ENCODE data around the gene ARHGAP21. TPM values are rescaled to one million over a fixed set of nuclear protein-coding genes. Genes with fewer than 3 reads are reported as not detected.

The ARHGAP21 gene
- total and polyA plus RNA-seq, 11 donors, result 20.8 to 71.9 (median 48.4) TPM

- WGBS, 4 donors, result 1 to 2% (median 1%) methylated on average over 16 to 52 of the region's 52 CpGs
- peak; percentile 92 to 97 (median 94) for ATAC-seq
Measured at GRCh38 chr10:24724381-24725228, 918 bp upstream of the ARHGAP21 start.

DNA sequence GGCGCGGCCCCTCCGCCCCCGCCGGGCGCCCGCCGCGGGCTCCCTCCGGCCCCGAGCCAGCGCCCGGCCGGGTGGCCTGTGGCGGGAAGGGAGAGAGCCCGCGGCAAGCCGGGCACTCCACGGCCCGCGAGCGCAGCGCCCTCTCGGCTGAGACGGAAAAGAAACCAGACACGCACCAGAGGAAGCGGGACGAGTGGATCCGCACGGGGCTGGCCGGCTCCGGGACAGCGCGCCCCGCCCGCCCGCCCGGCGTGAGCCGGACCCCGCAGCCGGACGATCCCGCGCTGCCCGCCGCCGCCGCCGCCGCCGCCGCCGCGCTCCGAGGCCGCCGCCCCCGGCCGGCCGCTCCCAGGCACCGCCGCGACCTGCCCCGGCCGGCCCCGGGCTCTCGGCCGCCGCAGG lies 300 bp downstream of the ARHGAP21 start:
- ATAC-seq, result no peak

More at GRCh38 chr10:24724381-24725228, 918 bp upstream of the ARHGAP21 start:
- Histone ChIP-seq H3K27me3 (no peaks in the 10 kb centered on the region), H3K9me3 (no peaks in the 10 kb centered on the region), H3K4me3 (peak overlapping the region; percentile 59 to 96 (median 86)), H3K27ac (peak overlapping the region; percentile 93 to 99 (median 97)), H3K4me1 (peaks cover 0 to 33% (median 23%) of the 10 kb centered on the region in 12 donors), H3K36me3 (no peaks in the 10 kb centered on the region)
- intact Hi-C loops (cut with DNase I), result loop anchor here (1.0 to 10.0 kb wide), 15 partner anchors 37 to 360 kb away; partner anchors contain the start of genes ENKUR (in 6 of the 10), PRTFDC1 (in 6 of the 10) and THNSL1 (in 6 of the 10)
- peak; percentile 76 to 97 for TF ChIP-seq POLR2A (IDR thresholded peaks at IDR 0.05)
- no peak for TF ChIP-seq CTCF (IDR thresholded peaks at IDR 0.05)
- peak; percentile 98 to 99 (median 98) for DNase-seq

GRCh38 chr10:24722676-24723385 lies 856 bp downstream of the ARHGAP21 start:
- 0 to 1% (median 1%) methylated on average over 50 to 84 of the region's 84 CpGs for WGBS, 4 donors
- Histone ChIP-seq H3K27ac (peak overlapping the region; percentile 95 to 99 (median 98)), H3K27me3 (no peaks in the 10 kb centered on the region), H3K36me3 (peaks cover 0 to under 1% (median 0%) of the 10 kb centered on the region in 9 donors), H3K9me3 (no peaks in the 10 kb centered on the region), H3K4me1 (peaks cover 0 to 51% (median 36%) of the 10 kb centered on the region in 12 donors), H3K4me3 (peak overlapping the region; percentile 72 to 96 (median 86))
- intact Hi-C loops (cut with DNase I), result loop anchor here in 9 of 10 donors (5.0 to 10.0 kb wide), 11 partner anchors 36 to 362 kb away; partner anchors contain the start of genes PRTFDC1 (in 5 of the 9), ENKUR (in 3 of the 9) and THNSL1 (in 3 of the 9)
- DNase-seq, result peak; percentile 68 to 85 (median 75)
- peak in 2 of 4 donors; percentile 58 to 62 for ATAC-seq
- TF ChIP-seq POLR2A (IDR thresholded peaks at IDR 0.05), result peak in 1 of 2 donors; percentile 45
- TF ChIP-seq CTCF (IDR thresholded peaks at IDR 0.05), result no peak

More for the DNA sequence above, 300 bp downstream of the ARHGAP21 start:
- Histone ChIP-seq H3K4me1 (peaks cover 0 to 45% (median 34%) of the 10 kb centered on the region in 12 donors), H3K27me3 (no peaks in the 10 kb centered on the region), H3K36me3 (no peaks in the 10 kb centered on the region), H3K9me3 (no peaks in the 10 kb centered on the region), H3K4me3 (peak overlapping the region; percentile 72 to 96 (median 86)), H3K27ac (peak overlapping the region; percentile 95 to 99 (median 98))
- 1% methylated on average over 30 to 70 of the region's 70 CpGs; no CpG with 5 or more reads in 1 of the 4 donors for WGBS, 4 donors
- intact Hi-C loops (cut with DNase I), result loop anchor here in 9 of 10 donors (5.0 to 10.0 kb wide), 11 partner anchors 36 to 361 kb away; partner anchors contain the start of genes PRTFDC1 (in 5 of the 9), ENKUR (in 3 of the 9) and THNSL1 (in 3 of the 9)
- peak in 2 of 5 donors; percentile 45 to 46 for DNase-seq
- no peak for TF ChIP-seq POLR2A (IDR thresholded peaks at IDR 0.05)
- TF ChIP-seq CTCF (IDR thresholded peaks at IDR 0.05), result no peak

Data from heart left ventricle (tissue), 16 donors.